Measurements from ENCODE around the gene LRRC15.

GRCh38 chr3:194370753-194371152, 1.2 kb upstream of the LRRC15 start:
- TF ChIP-seq CTCF (IDR thresholded peaks at IDR 0.05; ENCODE audit: poor library complexity) (no peak), EZH2phosphoT487 (IDR thresholded peaks at IDR 0.05; ENCODE audit: low read depth, severe bottlenecking, unreplicated experiment) (no peak)

All from hepatocyte (in vitro differentiated cells).